ENCODE measurements around the gene FKBP11.

FKBP11 gene

DNA sequence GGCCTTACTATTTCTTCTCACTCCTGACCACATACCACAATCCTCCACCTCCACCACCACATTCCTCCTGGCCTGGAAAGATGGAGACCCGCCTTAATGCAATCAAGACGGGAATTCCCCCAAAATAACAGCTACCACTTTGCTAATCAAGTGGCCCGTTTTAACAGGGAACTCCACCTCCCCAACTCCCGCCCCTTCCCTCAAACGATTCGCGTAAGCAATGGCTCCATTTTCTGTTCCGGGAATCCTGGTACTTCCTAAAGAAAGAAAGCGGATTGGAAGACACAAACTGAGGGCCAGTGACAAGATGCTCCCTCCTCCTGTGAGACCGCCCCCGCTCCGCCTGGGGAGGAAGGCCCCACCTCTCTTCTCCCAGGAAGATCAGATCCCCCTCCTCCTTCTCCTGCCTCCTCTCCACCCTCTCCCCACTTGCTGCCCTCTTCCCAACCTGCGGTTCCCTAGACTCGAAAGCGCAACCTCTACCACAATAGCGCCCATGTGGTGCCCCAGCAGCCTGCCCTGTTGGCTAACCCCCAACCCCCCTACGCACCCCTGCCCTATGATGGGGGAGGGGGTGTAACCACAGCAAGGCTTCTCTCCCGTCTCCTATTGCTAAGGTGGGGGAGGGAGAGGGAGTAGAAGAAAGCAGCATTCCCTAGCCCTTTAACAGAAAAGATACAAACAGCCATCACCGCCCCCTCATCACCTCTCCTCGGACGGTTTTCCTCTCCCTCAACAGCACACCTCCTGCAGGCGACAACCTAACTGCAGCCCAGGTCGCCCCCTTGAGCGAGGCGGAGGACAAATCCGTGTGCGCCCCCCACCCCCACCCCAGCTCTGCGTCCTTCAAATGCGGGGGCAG lies 31.2 kb upstream of the FKBP11 start:
- DNase-seq (ENCODE audit: low spot score), result peak; percentile 92

DNA sequence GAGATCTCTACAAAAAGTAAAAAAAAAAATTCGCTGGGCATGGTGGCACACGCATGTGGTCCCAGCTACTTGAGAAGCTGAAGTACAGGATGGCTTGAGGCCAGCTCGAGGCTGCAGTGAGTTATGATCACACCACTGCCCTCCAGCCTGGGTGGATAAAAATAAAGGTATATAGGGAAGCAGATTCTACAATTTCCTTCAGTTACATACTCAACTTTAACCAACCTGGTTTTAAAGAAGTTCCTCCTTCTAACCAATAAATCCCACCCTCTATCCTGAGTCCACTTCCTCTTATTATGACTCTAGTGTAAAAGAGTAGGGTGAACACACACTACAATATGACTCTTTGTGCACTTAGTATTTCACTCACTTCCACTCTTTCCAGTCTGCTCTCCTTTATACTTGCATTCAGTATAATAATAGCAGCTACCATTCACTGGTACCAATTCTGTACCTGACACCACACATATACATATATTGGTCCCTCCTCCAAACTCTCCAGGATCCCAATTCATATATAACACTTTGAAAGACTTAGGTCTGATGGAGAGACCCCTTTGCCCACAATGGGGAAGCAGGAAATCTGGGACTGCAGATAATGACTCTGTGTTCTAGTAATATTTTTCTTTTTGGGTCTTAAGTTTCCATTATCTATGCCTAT lies 29.7 kb upstream of the FKBP11 start:
- DNase-seq (ENCODE audit: low spot score), result no peak

DNA sequence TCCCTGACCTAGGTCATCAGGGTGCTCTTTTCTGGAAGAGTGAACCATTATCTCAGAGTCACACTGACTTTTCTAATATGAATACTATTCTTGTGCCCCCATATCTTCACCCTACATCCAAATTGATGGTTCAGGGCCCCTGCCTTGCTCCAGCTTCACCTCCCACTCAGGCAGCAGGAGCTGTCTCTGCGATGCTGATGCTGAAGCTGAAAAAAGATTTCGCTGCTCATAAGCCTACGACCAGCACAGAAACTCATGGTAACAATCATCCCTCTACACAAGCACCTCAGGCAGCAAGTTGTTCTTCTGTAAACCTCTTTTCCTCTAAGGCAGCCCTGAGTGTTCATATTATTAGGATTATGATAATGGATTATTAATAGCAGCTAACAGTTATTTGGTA lies 28.8 kb upstream of the FKBP11 start:
- no peak for DNase-seq (ENCODE audit: low spot score)

DNA sequence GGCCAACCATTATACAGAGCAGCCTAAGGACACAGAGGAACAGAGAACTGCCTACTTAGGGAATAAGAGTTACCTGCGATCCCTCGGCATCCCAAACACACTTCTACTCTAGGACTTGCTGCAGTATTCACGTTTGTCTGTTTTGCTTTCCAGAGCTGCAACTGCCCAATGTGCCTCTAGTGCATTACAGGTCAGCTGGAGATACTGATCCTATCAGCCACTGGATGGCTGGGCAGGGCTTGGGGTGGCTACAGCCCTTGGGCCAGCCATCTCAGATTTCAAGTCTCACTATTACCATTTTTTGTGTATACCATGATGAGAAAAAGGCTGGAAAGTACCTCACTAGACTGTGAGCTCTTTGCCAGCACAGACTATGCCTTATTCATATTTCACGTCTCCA lies 27.4 kb upstream of the FKBP11 start:
- no peak for DNase-seq (ENCODE audit: low spot score)

DNA sequence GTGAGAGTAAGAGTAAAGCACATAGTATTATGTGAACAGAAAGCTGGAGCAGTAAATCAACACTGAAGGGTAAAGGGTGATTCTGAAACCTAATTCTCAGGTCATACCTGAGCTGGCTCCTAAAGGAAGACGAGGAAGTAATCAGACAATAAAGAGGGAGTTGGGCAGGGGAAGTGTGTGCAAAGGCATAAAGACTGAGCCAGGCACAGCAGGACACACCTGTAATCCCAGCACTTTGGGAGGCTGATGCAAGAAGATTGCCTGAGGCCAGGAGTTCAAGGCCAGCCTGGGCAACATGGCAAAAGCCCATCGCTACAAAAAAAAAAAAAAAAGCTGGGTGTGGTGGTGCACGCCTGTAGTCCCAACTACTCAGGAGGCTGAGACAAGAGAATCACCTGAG lies 22.4 kb upstream of the FKBP11 start:
- DNase-seq (ENCODE audit: low spot score), result no peak

DNA sequence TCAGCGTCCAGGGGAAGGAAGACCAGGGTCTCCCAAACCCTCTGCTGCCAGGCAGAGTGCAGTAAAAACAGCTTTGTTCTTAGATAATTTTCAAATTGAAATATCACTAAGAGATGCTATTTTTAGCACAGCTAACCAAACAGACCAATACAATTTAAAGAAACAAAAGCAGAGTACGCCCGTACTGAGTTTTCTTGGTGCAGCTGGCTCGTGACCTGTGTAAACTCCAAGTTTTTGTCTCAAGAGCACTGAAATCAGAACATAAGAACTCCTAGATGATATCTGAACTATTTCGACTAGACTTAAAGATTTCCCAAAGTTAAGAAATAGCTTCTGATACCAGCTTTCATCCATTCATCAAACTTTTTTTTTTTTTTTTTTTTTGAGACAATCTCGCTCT lies 21.7 kb upstream of the FKBP11 start:
- no peak for DNase-seq (ENCODE audit: low spot score)

DNA sequence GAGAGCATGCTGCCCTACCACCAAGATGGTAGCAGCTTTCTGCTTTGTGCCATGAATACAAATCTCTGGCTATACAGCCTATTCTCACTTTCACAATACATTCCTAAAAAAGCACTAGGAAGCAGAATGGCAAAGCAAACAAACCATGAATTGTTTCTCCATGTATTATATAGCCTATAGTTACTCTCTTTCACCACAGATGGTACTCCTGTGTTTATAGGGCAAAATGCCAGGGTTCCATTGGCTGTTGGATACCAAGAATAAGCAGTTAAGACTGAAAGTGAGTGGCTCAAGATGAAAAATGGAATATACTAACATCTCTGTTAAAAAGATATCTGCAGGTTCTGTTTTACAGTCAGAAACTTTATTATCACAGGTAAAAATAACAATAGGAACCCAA lies 20.9 kb upstream of the FKBP11 start:
- no peak for DNase-seq (ENCODE audit: low spot score)

DNA sequence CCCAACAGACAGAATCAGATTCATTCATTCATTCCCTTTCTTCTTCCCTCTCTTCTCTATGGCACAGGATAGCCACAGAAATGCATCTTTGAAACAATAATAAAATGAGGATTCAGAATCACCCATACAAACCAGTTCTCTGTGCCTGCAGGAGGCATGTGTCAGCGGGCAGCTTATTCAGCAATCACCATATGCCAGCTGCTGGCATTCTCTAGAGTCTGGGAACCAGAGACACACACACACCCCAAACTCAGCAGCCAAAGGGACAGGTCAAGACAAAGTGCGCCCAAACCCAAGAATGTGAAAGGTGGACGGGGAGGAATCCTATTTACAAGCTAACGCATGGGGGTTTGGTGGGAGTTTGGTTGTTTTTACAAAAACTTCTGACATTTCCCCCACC lies 17.9 kb upstream of the FKBP11 start:
- peak; percentile 33 for DNase-seq (ENCODE audit: low spot score)

DNA sequence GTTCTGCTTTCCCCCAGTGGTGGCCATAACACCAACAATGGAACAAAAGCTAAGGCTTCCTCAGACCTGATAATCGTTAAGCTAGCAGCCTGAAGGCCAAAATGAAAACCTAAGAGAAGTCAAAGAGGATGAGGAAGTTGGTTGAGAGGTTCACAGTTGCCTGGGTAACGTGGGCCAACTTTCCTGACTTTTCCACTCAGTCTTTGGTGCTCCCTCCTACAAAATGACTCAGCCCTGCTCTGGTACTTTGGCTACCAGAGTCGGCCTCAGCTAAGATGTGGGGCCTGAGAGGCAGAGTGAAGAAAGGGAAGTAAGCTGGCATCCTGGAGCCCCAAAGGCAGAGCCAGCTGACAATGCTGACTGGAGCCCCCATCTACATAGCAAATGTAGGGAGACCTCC lies 14.9 kb upstream of the FKBP11 start:
- DNase-seq (ENCODE audit: low spot score), result no peak

DNA sequence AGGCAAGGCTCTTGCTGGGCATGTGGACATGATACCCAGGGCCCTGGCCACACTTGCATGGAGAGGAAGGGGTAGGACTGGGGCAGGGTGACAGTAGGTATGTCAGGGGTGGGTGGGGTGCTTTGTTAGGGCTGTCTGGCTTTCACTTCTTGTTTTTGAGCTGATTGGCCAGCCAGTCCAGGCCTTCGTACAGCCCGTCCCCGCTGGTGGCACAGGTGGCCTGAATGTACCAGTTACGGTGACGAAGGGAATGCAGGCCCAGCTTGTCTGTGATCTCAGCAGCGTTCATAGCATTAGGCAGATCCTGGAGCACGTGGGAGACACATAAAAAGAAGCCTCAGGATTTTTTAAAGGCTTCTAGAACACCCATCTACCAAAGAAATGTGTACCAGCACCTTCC lies 13.5 kb upstream of the FKBP11 start:
- DNase-seq (ENCODE audit: low spot score), result no peak

DNA sequence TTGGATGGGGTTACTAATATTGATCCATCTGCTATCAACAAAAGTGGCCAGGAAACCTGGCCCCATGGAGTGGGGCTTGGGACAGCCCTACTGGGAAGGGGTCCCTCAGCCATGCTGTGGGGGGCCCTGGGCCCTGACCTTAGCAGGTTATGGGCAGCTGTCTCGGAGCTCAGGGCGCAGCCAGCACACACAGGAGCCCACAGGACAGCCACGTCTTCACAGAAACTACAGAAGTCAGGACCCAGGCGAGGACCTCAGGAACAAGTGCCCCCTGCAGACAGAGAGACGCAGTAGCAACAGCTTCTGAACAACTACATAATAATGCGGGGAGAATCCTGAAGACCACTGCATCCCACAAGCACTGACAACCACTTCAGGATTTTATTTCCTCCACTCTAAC lies 11.9 kb upstream of the FKBP11 start:
- no peak for DNase-seq (ENCODE audit: low spot score)

DNA sequence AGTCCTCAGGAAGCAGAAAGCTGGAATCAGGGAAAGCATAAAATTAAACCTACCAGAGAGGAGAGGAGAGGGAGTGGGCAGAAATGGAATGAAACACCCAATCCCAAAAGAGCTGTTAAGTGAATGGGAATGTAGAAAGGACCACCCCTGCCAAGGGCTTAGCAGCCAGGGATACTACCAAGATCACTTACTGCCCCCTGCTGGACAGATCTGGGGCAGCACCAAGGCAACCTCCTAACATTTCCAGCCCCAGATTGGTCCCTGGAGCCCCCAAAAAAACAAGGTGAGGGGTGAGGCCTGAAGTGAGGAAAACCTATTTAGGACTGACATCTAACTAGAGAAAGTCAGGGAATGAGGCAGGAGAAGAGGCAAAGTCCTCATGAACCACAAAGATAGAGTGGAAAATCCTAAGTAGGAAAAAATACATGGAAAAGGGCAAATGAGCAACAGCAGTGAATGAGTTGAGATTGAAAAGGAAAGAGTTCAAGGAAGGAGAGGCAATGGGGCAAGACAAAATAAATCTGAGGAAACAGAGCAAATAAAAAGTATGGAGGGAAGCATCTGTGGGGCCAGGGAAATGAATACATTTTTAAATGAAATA lies 11.2 kb upstream of the FKBP11 start:
- DNase-seq (ENCODE audit: low spot score), result peak; percentile 73

DNA sequence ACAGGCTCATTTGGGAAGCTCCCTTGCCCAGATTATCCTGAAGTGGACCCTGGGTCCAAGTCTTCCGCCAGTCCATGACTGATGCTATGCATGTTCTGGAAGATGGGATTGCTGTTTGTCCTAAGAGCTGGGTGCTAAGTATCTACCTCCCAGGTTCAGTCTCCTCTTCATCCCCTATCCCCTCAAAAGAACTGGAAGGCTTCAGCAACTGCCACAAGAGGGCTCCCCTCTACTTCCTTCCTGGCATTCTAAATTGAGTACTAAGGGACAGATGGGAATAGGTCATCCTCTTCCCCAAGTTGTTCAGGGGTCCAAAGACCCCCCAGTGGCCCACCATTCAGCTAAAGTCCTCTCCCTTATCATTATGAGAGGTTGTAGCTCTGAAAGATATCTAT lies 9.0 kb upstream of the FKBP11 start:
- no peak for DNase-seq (ENCODE audit: low spot score)

DNA sequence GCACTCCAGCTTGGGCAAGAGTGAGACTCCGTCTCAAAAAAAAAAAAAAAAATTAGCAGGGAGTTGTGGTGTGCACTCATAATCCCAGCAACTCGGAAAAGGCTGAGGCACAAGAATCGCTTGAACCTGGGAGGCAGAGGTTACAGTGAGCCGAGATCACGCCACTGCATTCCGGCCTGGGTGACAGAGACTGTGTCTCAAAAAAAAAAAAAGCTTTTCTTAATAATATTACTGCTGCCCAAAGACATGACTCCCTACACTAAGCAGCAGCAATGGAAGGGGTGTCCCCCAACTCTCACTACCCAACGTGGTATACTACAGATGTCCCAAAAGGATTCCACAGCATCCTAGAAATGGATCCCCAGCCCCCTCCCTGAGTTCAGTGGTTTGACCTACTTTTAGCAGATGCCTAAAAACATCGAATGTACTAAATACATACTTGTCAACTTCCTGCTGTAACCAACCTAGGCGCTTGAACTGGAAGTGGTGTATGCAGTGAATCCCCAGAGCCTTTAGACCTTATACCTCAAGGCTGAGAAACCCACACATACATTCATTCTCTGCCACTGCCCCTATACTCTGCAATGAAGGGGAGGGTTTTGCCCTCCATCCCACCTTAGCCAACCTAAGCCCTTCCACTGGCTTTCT lies 8.5 kb upstream of the FKBP11 start:
- no peak for DNase-seq (ENCODE audit: low spot score)

DNA sequence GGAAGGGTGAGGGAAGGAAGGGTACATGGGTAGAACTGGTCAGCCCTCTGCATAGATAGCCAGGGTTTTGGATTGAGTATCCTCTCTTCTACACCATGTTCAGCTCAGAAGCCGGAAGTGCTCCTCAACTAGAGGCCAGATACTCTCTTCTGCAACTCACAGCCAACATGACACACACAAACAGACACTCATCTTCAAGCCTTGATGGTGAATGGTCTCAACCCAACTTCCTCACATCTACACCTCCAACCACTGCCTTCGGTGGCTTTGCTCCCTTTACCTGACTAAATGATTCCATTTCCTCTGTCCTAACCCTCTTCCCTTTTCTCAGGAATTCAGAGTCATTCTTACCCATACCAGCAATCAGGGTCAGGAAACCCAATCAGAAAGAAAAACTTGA lies 7.6 kb upstream of the FKBP11 start:
- no peak for DNase-seq (ENCODE audit: low spot score)

DNA sequence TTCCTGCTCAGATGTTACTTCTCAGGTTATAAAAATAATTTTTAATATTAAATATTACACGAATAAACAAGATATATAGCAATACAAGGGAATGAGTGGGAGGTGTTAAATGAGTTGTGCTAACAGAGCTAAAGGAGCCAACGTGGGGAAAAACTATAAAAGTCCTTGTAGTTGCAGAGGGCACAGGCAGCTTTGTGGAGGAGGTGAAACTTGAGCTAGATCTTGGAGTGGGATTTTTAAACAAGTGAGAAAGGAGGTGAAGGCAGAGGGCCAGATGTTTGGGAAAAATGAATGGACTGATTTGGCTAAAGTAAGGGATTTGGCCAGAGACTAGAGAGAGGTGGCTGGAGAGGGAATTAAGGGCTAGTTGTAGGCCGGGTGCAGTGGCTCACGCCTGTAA lies 5.2 kb upstream of the FKBP11 start:
- no peak for DNase-seq (ENCODE audit: low spot score)

DNA sequence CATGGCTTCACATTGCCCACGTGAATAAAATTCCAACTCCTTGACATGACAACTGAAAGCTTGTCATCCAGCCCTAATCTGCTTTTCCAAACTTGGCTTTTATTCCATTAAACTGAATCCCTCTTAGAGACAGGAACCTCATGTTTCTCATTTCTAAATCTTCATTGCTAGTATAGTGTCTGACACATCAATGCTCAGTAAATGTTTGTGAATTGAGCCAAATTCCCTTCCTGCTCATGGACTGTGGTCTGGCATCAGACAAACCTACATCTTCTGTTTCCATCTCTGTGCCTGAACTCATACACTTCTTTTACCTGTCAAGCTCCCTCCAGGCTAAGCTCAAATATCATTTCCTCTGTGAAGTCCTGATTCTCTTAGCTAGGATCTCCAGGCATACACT lies 4.3 kb upstream of the FKBP11 start:
- no peak for DNase-seq (ENCODE audit: low spot score)

DNA sequence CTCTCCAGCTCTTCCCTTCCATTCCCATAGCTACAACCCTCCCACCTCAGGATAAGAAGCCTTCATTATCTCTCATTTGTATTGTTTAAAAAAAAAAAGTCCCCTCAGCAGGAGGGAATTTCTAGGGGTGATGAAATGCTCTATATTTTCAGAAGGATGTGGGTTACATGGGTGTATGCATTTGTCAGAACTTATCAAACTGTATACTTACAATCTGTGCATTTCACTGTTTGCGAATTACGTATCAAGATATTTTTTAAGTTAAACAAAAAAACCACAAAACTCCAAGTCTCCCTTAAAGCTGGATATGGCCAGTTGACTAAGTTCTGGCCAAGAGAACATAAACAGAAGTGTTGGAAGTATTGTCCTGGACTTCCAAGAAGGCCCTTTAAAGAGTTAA lies 2.0 kb upstream of the FKBP11 start:
- no peak for DNase-seq (ENCODE audit: low spot score)

DNA sequence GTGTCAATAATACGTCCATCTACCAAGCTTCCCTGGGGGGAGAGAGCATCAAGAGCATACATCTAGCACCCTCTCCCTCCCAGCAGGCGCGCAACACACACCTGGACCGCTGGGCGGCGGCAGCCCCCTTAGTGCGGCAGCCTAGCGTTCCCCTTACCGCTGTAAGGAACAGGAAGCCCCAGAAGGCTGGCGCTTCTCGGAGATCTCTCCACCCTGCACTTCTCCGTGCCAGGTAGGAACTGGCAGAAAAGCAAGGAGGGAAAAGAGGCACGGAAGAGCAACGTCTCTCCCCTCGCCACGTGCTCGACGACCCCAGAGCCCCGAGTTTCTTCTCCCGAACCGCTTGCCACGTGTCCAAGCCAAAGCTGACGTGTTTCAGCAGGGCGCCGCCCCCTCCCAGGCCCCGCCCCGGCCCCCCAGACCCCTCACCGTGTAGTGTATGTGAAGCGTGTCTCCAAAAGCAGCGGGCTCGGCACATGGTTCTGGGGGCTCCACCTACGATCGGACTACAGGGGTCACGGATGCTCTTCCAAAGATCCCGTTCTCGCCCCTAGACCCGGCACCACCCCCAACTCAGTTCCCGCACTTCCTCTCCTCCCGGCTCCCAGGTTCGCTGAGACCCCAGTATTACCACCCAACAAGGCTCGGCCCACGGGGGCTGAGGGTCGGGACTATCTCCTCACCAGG lies 532 bp downstream of the FKBP11 start:
- no peak for DNase-seq (ENCODE audit: low spot score)

DNA sequence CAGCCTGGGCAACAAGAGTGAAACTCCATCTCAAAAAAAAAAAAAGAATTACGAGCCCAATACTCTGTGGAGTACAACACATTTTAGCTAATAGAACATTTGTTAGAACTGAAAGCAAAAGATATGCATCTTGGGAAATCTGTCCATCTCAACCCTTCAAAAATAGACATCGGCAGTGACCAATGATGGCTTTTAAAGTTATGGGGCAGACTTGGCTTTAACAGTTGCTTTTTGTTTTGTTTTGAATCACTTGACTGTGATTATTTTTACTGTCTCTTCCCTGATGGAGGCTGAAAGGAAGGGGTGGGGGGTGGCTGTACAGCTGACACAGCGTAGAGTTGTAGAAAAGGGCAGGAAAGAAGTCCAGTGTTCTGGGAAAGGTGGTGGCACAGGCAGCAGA lies 2.2 kb downstream of the FKBP11 start:
- no peak for DNase-seq (ENCODE audit: low spot score)

DNA sequence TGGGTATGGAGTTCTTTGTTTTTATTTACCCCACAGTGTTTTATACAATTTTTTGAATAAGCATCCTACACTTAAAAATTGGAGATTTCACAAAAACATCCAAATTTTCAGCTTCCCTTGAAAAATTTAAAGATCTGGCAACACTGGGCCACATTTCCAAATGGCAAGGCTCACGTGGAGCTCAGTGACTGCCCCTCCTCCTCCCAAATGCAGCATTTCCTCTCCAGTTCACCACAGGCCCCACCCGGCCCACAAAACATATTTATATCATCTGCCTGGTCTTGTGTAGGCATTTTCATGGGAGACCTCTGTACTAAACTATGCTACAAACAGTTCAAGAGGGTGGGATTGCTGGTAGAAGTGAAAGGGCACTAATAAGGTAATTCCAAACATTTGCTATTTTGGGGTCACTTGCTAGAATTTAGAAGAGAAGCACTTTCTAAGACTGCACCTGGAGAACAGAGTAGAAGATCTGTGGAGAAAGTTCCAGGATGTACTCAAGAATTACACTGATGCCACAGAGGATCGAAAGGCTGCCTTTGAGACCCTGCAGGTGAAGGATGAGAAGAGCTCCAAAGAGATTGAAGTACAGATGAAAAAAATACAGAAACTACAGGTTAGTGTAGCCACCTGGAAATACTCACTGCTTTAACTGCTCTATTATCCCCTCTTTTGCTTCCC lies 7.3 kb downstream of the FKBP11 start:
- no peak for DNase-seq (ENCODE audit: low spot score)

DNA sequence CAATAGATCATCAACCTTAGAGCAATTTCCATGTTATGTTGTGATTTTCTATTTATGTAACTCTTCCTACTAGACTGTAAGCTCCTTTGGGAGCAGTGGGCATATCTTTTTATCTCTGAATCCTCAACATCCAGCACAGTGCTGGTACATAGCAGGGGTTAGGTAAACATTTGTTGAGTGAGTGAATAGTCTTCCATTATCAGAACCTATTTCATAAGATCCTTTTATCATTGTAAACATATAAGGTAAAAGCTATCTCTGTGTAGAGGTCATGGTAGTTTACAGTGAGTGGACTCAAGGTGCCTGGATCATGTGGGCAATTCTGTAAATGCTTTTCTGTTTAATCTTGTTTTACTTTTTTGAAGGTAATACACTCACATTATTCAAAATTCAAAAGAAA lies 15.1 kb downstream of the FKBP11 start:
- no peak for DNase-seq (ENCODE audit: low spot score)

All from Ammon's horn (tissue), 1 donor.